Measurements from ENCODE around the gene SDC3. TPM values are rescaled to one million over a fixed set of nuclear protein-coding genes. Genes with fewer than 3 reads are reported as not detected.

SDC3 gene
- total RNA-seq, 1 experiment from 2014 or later: 3.7 TPM

GRCh38 chr1:30822966-30823581 is 85.5 kb downstream of the SDC3 start:
- TF ChIP-seq CTCF (IDR thresholded peaks at IDR 0.05; ENCODE audit: insufficient read depth in 1 of 2, low read depth in 1 of 2, low read length in 1 of 2, severe bottlenecking in 1 of 2, unreplicated experiment in 1 of 2): no peak
- no peaks in the 10 kb centered on the region for H3K9me3 Mint-ChIP-seq (ENCODE audit: unreplicated experiment)
- no peaks in the 10 kb centered on the region; the same call in 1 of the 2 replicates for H3K27me3 ChIP-seq (replicated peaks; ENCODE audit: control insufficient read depth, insufficient read depth, low read length)
- DNase-seq: no peak
- H3K36me3 Mint-ChIP-seq (ENCODE audit: insufficient read depth, unreplicated experiment): no peaks in the 10 kb centered on the region
- intact Hi-C loops (cut with micrococcal nuclease; ENCODE audit: unreplicated experiment): no loop called here
- no peaks in the 10 kb centered on the region for H3K36me3 ChIP-seq (ENCODE audit: control insufficient read depth, insufficient read depth, low read length)
- no peaks in the 10 kb centered on the region for H3K4me1 ChIP-seq
- H3K27ac Mint-ChIP-seq (ENCODE audit: unreplicated experiment): no peak overlapping the region
- no peaks in the 10 kb centered on the region for H3K4me1 Mint-ChIP-seq (ENCODE audit: low read depth, unreplicated experiment)
- ChIA-PET POLR2A (no interaction called here), CTCF (no interaction called here)
- no peaks in the 10 kb centered on the region for H3K9me3 ChIP-seq
- H3K4me3 Mint-ChIP-seq (ENCODE audit: unreplicated experiment): no peak overlapping the region
- no peak overlapping the region for H3K4me3 ChIP-seq (ENCODE audit: low read depth, low read length)
- H3K27me3 Mint-ChIP-seq (ENCODE audit: insufficient read depth, unreplicated experiment): peaks cover 2% of the 10 kb centered on the region
- BruUV-seq (replicated peaks): no TSS peak

DNA sequence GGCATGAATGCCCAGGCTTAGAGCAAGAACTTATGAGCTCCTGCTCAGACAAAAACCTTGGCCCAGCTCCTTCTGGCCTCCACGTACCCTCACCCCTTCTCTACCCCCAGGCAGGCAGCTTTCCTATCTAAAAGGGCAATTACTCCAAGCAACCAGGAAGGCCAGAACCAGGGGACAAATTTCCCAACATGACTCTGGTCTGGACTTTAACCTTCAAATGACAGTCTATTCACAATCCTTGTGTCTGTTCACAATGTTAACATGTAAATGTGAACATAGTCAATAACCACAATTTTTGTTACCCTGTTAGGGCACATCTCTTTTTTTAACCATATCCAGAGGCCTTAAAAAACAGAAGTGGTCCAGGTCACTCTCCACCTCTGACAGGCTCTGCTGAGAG is 86.6 kb downstream of the SDC3 start:
- intact Hi-C loops (cut with micrococcal nuclease; ENCODE audit: unreplicated experiment): no loop called here
- Mint-ChIP-seq H3K36me3 (ENCODE audit: insufficient read depth, unreplicated experiment) (no peaks in the 10 kb centered on the region), H3K27me3 (ENCODE audit: insufficient read depth, unreplicated experiment) (peaks cover 2% of the 10 kb centered on the region), H3K9me3 (ENCODE audit: unreplicated experiment) (no peaks in the 10 kb centered on the region), H3K4me1 (ENCODE audit: low read depth, unreplicated experiment) (no peaks in the 10 kb centered on the region), H3K4me3 (ENCODE audit: unreplicated experiment) (no peak overlapping the region), H3K27ac (ENCODE audit: unreplicated experiment) (no peak overlapping the region)
- Histone ChIP-seq H3K27me3 (replicated peaks; ENCODE audit: control insufficient read depth, insufficient read depth, low read length) (no peaks in the 10 kb centered on the region; the same call in 1 of the 2 replicates), H3K4me3 (ENCODE audit: low read depth, low read length) (no peak overlapping the region), H3K9me3 (no peaks in the 10 kb centered on the region), H3K36me3 (ENCODE audit: control insufficient read depth, insufficient read depth, low read length) (no peaks in the 10 kb centered on the region), H3K4me1 (no peaks in the 10 kb centered on the region)
- ChIA-PET CTCF (no interaction called here), POLR2A (no interaction called here)
- DNase-seq: no peak
- TF ChIP-seq CTCF (IDR thresholded peaks at IDR 0.05; ENCODE audit: insufficient read depth in 1 of 2, low read depth in 1 of 2, low read length in 1 of 2, severe bottlenecking in 1 of 2, unreplicated experiment in 1 of 2): no peak
- no TSS peak for BruUV-seq (replicated peaks)

DNA sequence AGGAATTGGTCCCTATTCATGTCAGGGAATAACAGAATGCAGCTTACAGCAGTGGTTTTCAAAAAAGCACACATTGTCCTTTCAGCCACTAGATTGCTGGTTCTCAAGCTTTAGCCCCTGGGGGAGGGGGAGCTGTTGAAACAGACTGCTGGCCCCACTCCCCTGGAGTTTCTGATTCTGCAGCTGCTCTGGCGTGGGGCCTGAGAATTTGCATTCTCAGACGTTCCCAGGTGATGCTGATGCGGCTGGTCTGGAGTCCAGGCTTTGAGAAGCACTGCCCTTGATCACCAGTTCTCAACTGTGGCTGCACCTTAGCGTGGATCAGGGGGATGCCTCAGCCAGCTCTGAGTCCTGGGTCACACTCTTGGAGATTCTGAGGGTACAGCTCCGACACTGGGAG is 88.3 kb downstream of the SDC3 start:
- H3K9me3 ChIP-seq: no peaks in the 10 kb centered on the region
- no peaks in the 10 kb centered on the region for H3K4me1 ChIP-seq
- DNase-seq: no peak
- Mint-ChIP-seq H3K4me1 (ENCODE audit: low read depth, unreplicated experiment) (no peaks in the 10 kb centered on the region), H3K9me3 (ENCODE audit: unreplicated experiment) (no peaks in the 10 kb centered on the region), H3K27ac (ENCODE audit: unreplicated experiment) (no peak overlapping the region), H3K4me3 (ENCODE audit: unreplicated experiment) (no peak overlapping the region), H3K27me3 (ENCODE audit: insufficient read depth, unreplicated experiment) (peaks cover 2% of the 10 kb centered on the region), H3K36me3 (ENCODE audit: insufficient read depth, unreplicated experiment) (no peaks in the 10 kb centered on the region)
- H3K4me3 ChIP-seq (ENCODE audit: low read depth, low read length): no peak overlapping the region
- no peaks in the 10 kb centered on the region for H3K36me3 ChIP-seq (ENCODE audit: control insufficient read depth, insufficient read depth, low read length)
- POLR2A ChIA-PET: no interaction called here
- intact Hi-C loops (cut with micrococcal nuclease; ENCODE audit: unreplicated experiment): no loop called here
- no peak for TF ChIP-seq CTCF (IDR thresholded peaks at IDR 0.05; ENCODE audit: insufficient read depth in 1 of 2, low read depth in 1 of 2, low read length in 1 of 2, severe bottlenecking in 1 of 2, unreplicated experiment in 1 of 2)
- CTCF ChIA-PET: no interaction called here
- no TSS peak for BruUV-seq (replicated peaks)
- H3K27me3 ChIP-seq (replicated peaks; ENCODE audit: control insufficient read depth, insufficient read depth, low read length): no peaks in the 10 kb centered on the region; the same call in 1 of the 2 replicates

Other genes starting within 250 kb of the SDC3 start
- gene MATN1, start 185.2 kb downstream of the SDC3 start, total RNA-seq (2022): not detected in 2 replicates
- gene LAPTM5, start 151.0 kb downstream of the SDC3 start, total RNA-seq (2022): 0.14 TPM in 1 of 2 replicates, not detected in the other
- 92.3 and 93.7 TPM in 2 replicates for gene PUM1, start 157.0 kb upstream of the SDC3 start, total RNA-seq (2022)